HepG2 (cell line): Measurements from ENCODE around the gene INSYN2B. TPM values are rescaled to one million over a fixed set of nuclear protein-coding genes. Genes with fewer than 3 reads are reported as not detected.

Experiments
- ATAC-seq: fragments of 200-7000 bp; cut with Tn5 transposase; 3 replicates; pipeline ENCODE4 v1.9.1; 2020; ENCODE audit warnings: mild to moderate bottlenecking, moderate library complexity
- BruUV-seq: library from RNA; stranded (reverse); fragments of 400-500 nt; replicated peaks from 2 replicates; lab custom pipeline; 2021; lab: Mats Ljungman, UMichigan
- CTCF ChIA-PET: fragments of 300-600 bp; formaldehyde crosslinking; extraction: SDS; loops from one replicate; lab custom pipeline; 2021; ENCODE audit warnings: low total read pairs, inconsistent platforms, low intra/inter-chr PET ratio; lab: Yijun Ruan, JAX
- POLR2A ChIA-PET: fragments of 350-600 bp; sonication (Branson Sonifier 250); formaldehyde crosslinking; loops from one replicate; lab custom pipeline; 2020; ENCODE audit warnings: antibody characterized with exemption, inconsistent platforms; lab: Yijun Ruan, JAX
- DNase-seq: peaks from one replicate; pipeline ENCODE4 v3.0.0-alpha.2; 2015; ENCODE audit warnings: low spot score
- FAIRE-seq: peaks from 3 replicates; lab custom pipeline; 2011; peaks lifted over from hg19 to GRCh38; lab: Jason Lieb, UNC
- H2AFZ ChIP-seq: one replicate; pipeline ENCODE4 v1.6.1; 2011; ENCODE audit warnings: low read length, inconsistent platforms
- H3K27ac ChIP-seq: fragments of 300-600 bp; 3 replicates; pipeline ENCODE4 v1.8.0; 2011; ENCODE audit warnings: mixed run types, mild to moderate bottlenecking, mixed read lengths, low read length, inconsistent platforms; ENCODE audit not compliant: insufficient read depth; ENCODE audit errors: extremely low read length
- H3K27me3 ChIP-seq, 2 experiments: fragments of 200-600 bp in 1 of 2; 2 replicates in 1 of 2; 3 replicates in 1 of 2; pipeline versions ENCODE4 v1.6.0 to v1.8.0; 2011; ENCODE audit warnings: low read length in 2 of 2, mild to moderate bottlenecking in 2 of 2, moderate library complexity in 2 of 2, inconsistent platforms in 1 of 2; ENCODE audit not compliant: insufficient read depth in 2 of 2, control insufficient read depth in 1 of 2
- H3K36me3 ChIP-seq, 2 experiments: fragments of 200-600 bp in 1 of 2; replicated peaks in 1 of 2; 2 replicates in 1 of 2; 3 replicates in 1 of 2; pipeline versions ENCODE4 v1.5.1 to v1.8.0; 2011; ENCODE audit warnings: low read length in 2 of 2, inconsistent platforms in 1 of 2; ENCODE audit not compliant: insufficient read depth in 2 of 2, control insufficient read depth in 1 of 2
- H3K4me1 ChIP-seq: 2 replicates; pipeline ENCODE4 v1.5.1; 2012; ENCODE audit warnings: low read length, inconsistent platforms; ENCODE audit not compliant: insufficient read depth
- H3K4me2 ChIP-seq: 2 replicates; pipeline ENCODE4 v1.6.0; 2011; ENCODE audit warnings: low read depth, low read length, inconsistent platforms
- H3K4me3 ChIP-seq, 3 experiments: fragments of 200-600 bp in 1 of 3; sonication (generic), shearing (Covaris generic) in 1 of 3; replicated peaks in 1 of 3; 2 replicates each; pipeline ENCODE4 v1.5.1; 2011 to 2016; ENCODE audit warnings: low read length in 3 of 3, inconsistent platforms in 2 of 3, low read depth in 2 of 3, mild to moderate bottlenecking in 2 of 3, control low read depth in 1 of 3, mixed read lengths in 1 of 3; ENCODE audit not compliant: insufficient read depth in 1 of 3
- H3K79me2 ChIP-seq: one replicate; pipeline ENCODE4 v1.6.1; 2011; ENCODE audit warnings: low read length, inconsistent platforms; ENCODE audit not compliant: insufficient read depth
- H3K9ac ChIP-seq: 2 replicates; pipeline ENCODE4 v1.6.0; 2011; ENCODE audit warnings: mild to moderate bottlenecking, low read depth, low read length, inconsistent platforms; ENCODE audit not compliant: insufficient read depth
- H3K9me3 ChIP-seq: 2 replicates; pipeline ENCODE4 v1.5.1; 2012; ENCODE audit warnings: mild to moderate bottlenecking, low read length
- H4K20me1 ChIP-seq: 2 replicates; pipeline ENCODE4 v1.6.0; 2011; ENCODE audit warnings: inconsistent platforms, mild to moderate bottlenecking, low read length, moderate library complexity; ENCODE audit not compliant: insufficient read depth
- CREB1 ChIP-seq, 2 experiments: fragments of 450-650 bp in 1 of 2; IDR thresholded peaks; 2 replicates each; pipeline ENCODE4 v1.6.1; 2016 to 2017; ENCODE audit warnings: control low read depth in 1 of 2, mild to moderate bottlenecking in 1 of 2, missing compliant biosample characterization in 1 of 2, missing genetic modification characterization in 1 of 2
- HMG20B ChIP-seq: conservative IDR thresholded peaks from 2 replicates; pipeline ENCODE4 v1.6.1; 2016; ENCODE audit warnings: missing genetic modification reagents, missing compliant biosample characterization
- MLLT10 ChIP-seq: sonication (generic); formaldehyde crosslinking; IDR thresholded peaks from 2 replicates; pipeline ENCODE4 v1.4.0; 2020; ENCODE audit warnings: missing genetic modification reagents
- MZF1 ChIP-seq: sonication (generic); formaldehyde crosslinking; IDR thresholded peaks from 2 replicates; pipeline ENCODE4 v1.8.1; 2023; ENCODE audit warnings: mild to moderate bottlenecking, missing genetic modification reagents, borderline replicate concordance
- NFYC ChIP-seq: IDR thresholded peaks from 2 replicates; pipeline ENCODE4 v1.6.1; 2016; ENCODE audit warnings: missing genetic modification reagents, missing compliant biosample characterization
- PITX1 ChIP-seq: sonication (generic); formaldehyde crosslinking; IDR thresholded peaks from 2 replicates; pipeline ENCODE4 v1.5.1; 2020; ENCODE audit warnings: mild to moderate bottlenecking, missing genetic modification reagents
- SCMH1 ChIP-seq: sonication (generic); formaldehyde crosslinking; IDR thresholded peaks from 2 replicates; pipeline ENCODE4 v1.9.0; 2021; ENCODE audit warnings: missing genetic modification reagents, mild to moderate bottlenecking, borderline replicate concordance
- SIN3B ChIP-seq: fragments of 150-350 bp; IDR thresholded peaks from 2 replicates; pipeline ENCODE4 v1.6.1; 2014; ENCODE audit warnings: low read length
- SP4 ChIP-seq: sonication (generic); formaldehyde crosslinking; IDR thresholded peaks from 2 replicates; pipeline ENCODE4 v1.8.1; 2023; ENCODE audit warnings: mild to moderate bottlenecking, missing genetic modification reagents
- ZNF124 ChIP-seq: sonication (generic); formaldehyde crosslinking; IDR thresholded peaks from 2 replicates; pipeline ENCODE4 v1.4.0; 2020; ENCODE audit warnings: missing genetic modification reagents
- ZNF17 ChIP-seq: sonication (generic); formaldehyde crosslinking; IDR thresholded peaks from 2 replicates; pipeline ENCODE4 v1.5.0; 2020; ENCODE audit warnings: mild to moderate bottlenecking, missing genetic modification reagents
- ZNF180 ChIP-seq: sonication (generic); formaldehyde crosslinking; IDR thresholded peaks from 2 replicates; pipeline ENCODE4 v1.4.0; 2020; ENCODE audit warnings: low read depth, missing genetic modification reagents, borderline replicate concordance
- ZNF546 ChIP-seq: sonication (generic); formaldehyde crosslinking; conservative IDR thresholded peaks from 2 replicates; pipeline ENCODE4 v1.8.1; 2023; ENCODE audit warnings: mild to moderate bottlenecking, missing genetic modification reagents
- ZNF563 ChIP-seq: sonication (generic); formaldehyde crosslinking; IDR thresholded peaks from 2 replicates; pipeline ENCODE4 v1.8.0; 2022; ENCODE audit warnings: mild to moderate bottlenecking, moderate library complexity, missing genetic modification reagents
- ZNF777 ChIP-seq: sonication (generic); formaldehyde crosslinking; IDR thresholded peaks from 2 replicates; pipeline ENCODE4 v1.4.0; 2020; ENCODE audit warnings: missing genetic modification reagents
- ZNF839 ChIP-seq: sonication (generic); formaldehyde crosslinking; IDR thresholded peaks from 2 replicates; pipeline ENCODE4 v1.4.0; 2020; ENCODE audit warnings: missing genetic modification reagents, mild to moderate bottlenecking, borderline replicate concordance
- ZNF883 ChIP-seq: sonication (generic); formaldehyde crosslinking; IDR thresholded peaks from 2 replicates; pipeline ENCODE4 v1.5.1; 2020; ENCODE audit warnings: mild to moderate bottlenecking, missing genetic modification reagents; ENCODE audit errors: not compliant biosample characterization
- WGBS: methylation state at CpG from one replicate; pipeline ENCODE4 v1.1.6; 2017; ENCODE audit warnings: low lambda C conversion rate; 5-methylcytosine and 5-hydroxymethylcytosine counted together
- in situ Hi-C: cut with HindIII; loops from 2 replicates; pipeline ENCODE4 v1.10.0; 2017; ENCODE audit warnings: low pct_unique_long_range_greater_than_20kb; ENCODE audit not compliant: extremely low pct_ligation_motif_present
- intact Hi-C: fragments of 100-400 bp; cut with micrococcal nuclease; formaldehyde crosslinking; loops from one replicate; pipeline ENCODE4 v1.10.0; 2022; ENCODE audit not compliant: unreplicated experiment
- polyA plus RNA-seq, 8 experiments: library from polyadenylated mRNA; depleted of rRNA in 3 of 8; stranded (reverse) in 7 of 8; unstranded in 1 of 8; fragments of >200 nt; fragmentation: Illumina TruSeq in 4 of 8; extraction: Trizol in 4 of 8; gene quantifications; 2 replicates each; pipeline versions ENCODE4 v1.2.1 to v1.2.3, GENCODE V29; 2011 to 2016; ENCODE audit warnings: low read depth in 4 of 8, missing spikeins in 1 of 8, mixed read lengths in 1 of 8; ENCODE audit not compliant: insufficient read depth in 1 of 8
- total RNA-seq, 5 experiments: library from RNA; depleted of rRNA; stranded (reverse); fragments of >200 nt; fragmentation: Illumina TruSeq; extraction: Trizol; gene quantifications; 2 replicates each; pipeline ENCODE4 v1.2.3, GENCODE V29; 2016; ENCODE audit warnings: low read depth in 1 of 5
- TF ChIP-seq, protein P1 (sequence below): sonication (generic); formaldehyde crosslinking; IDR thresholded peaks from 2 replicates; pipeline ENCODE4 v1.9.0; 2021; ENCODE audit warnings: missing genetic modification reagents, mild to moderate bottlenecking, borderline replicate concordance
- TF ChIP-seq, protein P2 (sequence below): sonication (generic); formaldehyde crosslinking; IDR thresholded peaks from 2 replicates; pipeline ENCODE4 v1.4.0; 2020; ENCODE audit warnings: missing genetic modification reagents

INSYN2B gene
- total and polyA plus RNA-seq, 2 of the 13 experiments (the other 11 are each of a cell fraction or from before 2014, with no cell fraction given), result not detected

DNA sequence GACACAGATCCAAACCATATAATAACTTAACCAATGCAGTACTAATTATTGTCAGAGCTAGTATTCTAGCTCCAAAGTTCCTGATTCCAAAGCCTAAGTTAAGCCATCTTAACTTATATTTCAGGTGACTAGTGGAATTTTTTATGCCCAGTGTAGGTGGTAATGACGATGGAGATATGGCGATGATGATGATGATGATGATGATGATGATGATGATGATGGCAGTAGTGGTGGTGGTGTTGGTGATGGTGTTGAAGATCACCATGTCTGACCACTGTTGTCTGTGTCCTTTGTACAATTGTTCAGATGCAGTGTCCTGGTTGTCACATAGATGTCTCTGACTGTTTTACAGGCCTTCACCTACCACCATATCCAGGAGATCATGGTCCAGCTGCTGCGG lies 139.9 kb downstream of the INSYN2B start:
- no peaks in the 10 kb centered on the region for H3K79me2 ChIP-seq
- 34% methylated on average over 3 of the region's 3 CpGs for WGBS
- no TSS peak for BruUV-seq
- no peaks in the 10 kb centered on the region; a peak in 2 of 5 replicates for H3K27me3 ChIP-seq
- no peaks in the 10 kb centered on the region for H3K4me1 ChIP-seq
- intact Hi-C loops (no loop called here), in situ Hi-C loops (no loop called here)
- no peak for FAIRE-seq
- no peak overlapping the region for H3K4me3 ChIP-seq
- no peak overlapping the region for H3K4me2 ChIP-seq
- DNase-seq, result no peak
- H3K9me3 ChIP-seq, result no peaks in the 10 kb centered on the region
- no peaks in the 10 kb centered on the region for H4K20me1 ChIP-seq
- POLR2A ChIA-PET, result no interaction called here
- no peak for ATAC-seq
- CTCF ChIA-PET, result no interaction called here
- TF ChIP-seq NFYC (CRISPR knock-in tag) (no peak), CREB1 (IDR thresholded peaks at IDR 0.05) (peak; percentile 90), CREB1 (CRISPR knock-in tag; IDR thresholded peaks at IDR 0.05) (no peak), PITX1 (no peak), ZNF839 (CRISPR knock-in tag) (no peak), ZNF563 (CRISPR knock-in tag) (no peak), ZNF546 (CRISPR knock-in tag) (no peak), ZNF883 (no peak), SP4 (CRISPR knock-in tag) (no peak)
- TF ChIP-seq, all 625 proteins: peak for 1
- Histone ChIP-seq H3K9ac (no peak overlapping the region), H3K36me3 (no peaks in the 10 kb centered on the region), H3K27ac (no peak overlapping the region), H2AFZ (no peak overlapping the region)

DNA sequence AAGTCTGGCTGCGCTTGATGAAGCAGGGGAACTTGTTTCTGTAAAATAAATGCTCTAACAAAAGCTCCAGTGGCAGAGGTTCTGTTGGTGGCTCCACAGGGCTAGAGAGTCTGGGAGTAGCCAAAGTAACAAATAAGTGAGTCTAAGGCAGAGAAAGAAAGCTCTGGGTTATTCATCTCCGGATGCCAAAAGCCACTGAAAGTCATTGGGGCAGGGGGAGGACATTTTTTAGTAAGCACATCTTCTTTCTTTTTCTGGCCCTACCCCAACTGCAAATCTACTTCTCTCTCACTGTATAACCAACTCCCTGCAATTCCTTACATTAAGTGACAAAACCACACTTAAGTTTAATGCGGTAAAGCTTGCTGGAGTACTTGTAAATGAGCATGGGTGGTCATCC lies 141.6 kb downstream of the INSYN2B start:
- H2AFZ ChIP-seq, result no peak overlapping the region
- no peak for ATAC-seq
- no peak overlapping the region for H3K27ac ChIP-seq
- 15% methylated on average over 3 of the region's 3 CpGs for WGBS
- no peaks in the 10 kb centered on the region for H3K4me1 ChIP-seq
- H3K9ac ChIP-seq, result no peak overlapping the region
- POLR2A ChIA-PET, result no interaction called here
- no peaks in the 10 kb centered on the region for H4K20me1 ChIP-seq
- in situ Hi-C loops, result no loop called here
- no peaks in the 10 kb centered on the region for H3K79me2 ChIP-seq
- H3K9me3 ChIP-seq, result no peaks in the 10 kb centered on the region
- intact Hi-C loops, result no loop called here
- no peak for DNase-seq
- H3K4me2 ChIP-seq, result no peak overlapping the region
- no peaks in the 10 kb centered on the region for H3K36me3 ChIP-seq
- CTCF ChIA-PET, result no interaction called here
- no peak overlapping the region for H3K4me3 ChIP-seq
- FAIRE-seq, result no peak
- H3K27me3 ChIP-seq, result no peaks in the 10 kb centered on the region; a peak in 2 of 5 replicates
- no TSS peak for BruUV-seq
- TF ChIP-seq MZF1 (CRISPR knock-in tag) (no peak), MLLT10 (no peak), ZNF124 (CRISPR knock-in tag) (no peak), SIN3B (no peak), ZNF180 (CRISPR knock-in tag) (no peak), HMG20B (no peak), SCMH1 (no peak), ZNF17 (no peak), ZNF777 (CRISPR knock-in tag) (no peak)
- TF ChIP-seq, protein P1, sequence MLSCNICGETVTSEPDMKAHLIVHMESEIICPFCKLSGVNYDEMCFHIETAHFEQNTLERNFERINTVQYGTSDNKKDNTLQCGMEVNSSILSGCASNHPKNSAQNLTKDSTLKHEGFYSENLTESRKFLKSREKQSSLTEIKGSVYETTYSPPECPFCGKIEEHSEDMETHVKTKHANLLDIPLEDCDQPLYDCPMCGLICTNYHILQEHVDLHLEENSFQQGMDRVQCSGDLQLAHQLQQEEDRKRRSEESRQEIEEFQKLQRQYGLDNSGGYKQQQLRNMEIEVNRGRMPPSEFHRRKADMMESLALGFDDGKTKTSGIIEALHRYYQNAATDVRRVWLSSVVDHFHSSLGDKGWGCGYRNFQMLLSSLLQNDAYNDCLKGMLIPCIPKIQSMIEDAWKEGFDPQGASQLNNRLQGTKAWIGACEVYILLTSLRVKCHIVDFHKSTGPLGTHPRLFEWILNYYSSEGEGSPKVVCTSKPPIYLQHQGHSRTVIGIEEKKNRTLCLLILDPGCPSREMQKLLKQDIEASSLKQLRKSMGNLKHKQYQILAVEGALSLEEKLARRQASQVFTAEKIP (CRISPR knock-in tag), result no peak
- TF ChIP-seq, protein P2, sequence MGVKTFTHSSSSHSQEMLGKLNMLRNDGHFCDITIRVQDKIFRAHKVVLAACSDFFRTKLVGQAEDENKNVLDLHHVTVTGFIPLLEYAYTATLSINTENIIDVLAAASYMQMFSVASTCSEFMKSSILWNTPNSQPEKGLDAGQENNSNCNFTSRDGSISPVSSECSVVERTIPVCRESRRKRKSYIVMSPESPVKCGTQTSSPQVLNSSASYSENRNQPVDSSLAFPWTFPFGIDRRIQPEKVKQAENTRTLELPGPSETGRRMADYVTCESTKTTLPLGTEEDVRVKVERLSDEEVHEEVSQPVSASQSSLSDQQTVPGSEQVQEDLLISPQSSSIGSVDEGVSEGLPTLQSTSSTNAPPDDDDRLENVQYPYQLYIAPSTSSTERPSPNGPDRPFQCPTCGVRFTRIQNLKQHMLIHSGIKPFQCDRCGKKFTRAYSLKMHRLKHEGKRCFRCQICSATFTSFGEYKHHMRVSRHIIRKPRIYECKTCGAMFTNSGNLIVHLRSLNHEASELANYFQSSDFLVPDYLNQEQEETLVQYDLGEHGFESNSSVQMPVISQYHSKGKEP, result no peak
